ENCODE results near the gene SOX15. TPM values are rescaled to one million over a fixed set of nuclear protein-coding genes. Genes with fewer than 3 reads are reported as not detected.
A peak's percentile ranks its signal among the peaks of the same experiment; 100 is the strongest.

The SOX15 gene
- total RNA-seq, 4 donors from 2014 or later = 3.1 to 6.9 (median 5.0) TPM

- peak; percentile 73 to 74 for DNase-seq (ENCODE audit: low spot score in 2 of 2)
- Histone ChIP-seq H3K4me3 (peak overlapping the region; percentile 18 to 88 (median 60)), H3K4me1 (peaks cover 0 to 57% (median 45%) of the 10 kb centered on the region in 4 donors)
These were observed 31.9 kb downstream of the SOX15 start for GRCh38 chr17:7557775-7558543.

DNA sequence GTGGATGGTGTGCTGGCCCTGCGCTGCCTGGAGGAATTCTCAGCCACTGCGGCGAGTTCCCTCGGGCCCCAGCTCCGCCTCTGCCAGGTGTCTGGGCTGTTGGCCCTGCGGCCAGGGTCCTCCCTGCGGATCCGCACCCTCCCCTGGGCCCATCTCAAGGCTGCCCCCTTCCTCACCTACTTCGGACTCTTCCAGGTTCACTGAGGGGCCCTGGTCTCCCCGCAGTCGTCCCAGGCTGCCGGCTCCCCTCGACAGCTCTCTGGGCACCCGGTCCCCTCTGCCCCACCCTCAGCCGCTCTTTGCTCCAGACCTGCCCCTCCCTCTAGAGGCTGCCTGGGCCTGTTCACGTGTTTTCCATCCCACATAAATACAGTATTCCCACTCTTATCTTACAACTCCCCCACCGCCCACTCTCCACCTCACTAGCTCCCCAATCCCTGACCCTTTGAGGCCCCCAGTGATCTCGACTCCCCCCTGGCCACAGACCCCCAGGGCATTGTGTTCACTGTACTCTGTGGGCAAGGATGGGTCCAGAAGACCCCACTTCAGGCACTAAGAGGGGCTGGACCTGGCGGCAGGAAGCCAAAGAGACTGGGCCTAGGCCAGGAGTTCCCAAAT, 32.6 kb downstream of the SOX15 start:
- H3K36me3 ChIP-seq = peaks cover 0 to 9% (median 0%) of the 10 kb centered on the region in 3 donors
- H3K4me1 ChIP-seq = peaks cover 0 to 50% (median 39%) of the 10 kb centered on the region in 4 donors
- no peaks in the 10 kb centered on the region for H3K9me3 ChIP-seq
- WGBS, 2 donors = 43 to 53% methylated on average over 19 of the region's 19 CpGs
- peak overlapping the region; percentile 92 to 94 (median 94) for H3K27ac ChIP-seq
- TF ChIP-seq POLR2A (IDR thresholded peaks at IDR 0.05) (no peak), CTCF (IDR thresholded peaks at IDR 0.05) (no peak), EP300 (IDR thresholded peaks at IDR 0.05) (no peak)
- DNase-seq (ENCODE audit: low spot score in 2 of 2) = no peak
- H3K4me3 ChIP-seq = no peak overlapping the region
- no peaks in the 10 kb centered on the region for H3K27me3 ChIP-seq

More at GRCh38 chr17:7557775-7558543, 31.9 kb downstream of the SOX15 start:
- peak overlapping the region; percentile 92 to 94 (median 94) for H3K27ac ChIP-seq
- H3K9me3 ChIP-seq = no peaks in the 10 kb centered on the region
- peaks cover 0 to 10% (median 0%) of the 10 kb centered on the region in 3 donors for H3K36me3 ChIP-seq
- peak in 1 of 5 experiments; percentile 5 for TF ChIP-seq CTCF (IDR thresholded peaks at IDR 0.05)
- peak in 1 of 2 donors; percentile 60 for TF ChIP-seq POLR2A (IDR thresholded peaks at IDR 0.05)
- TF ChIP-seq EP300 (IDR thresholded peaks at IDR 0.05) = peak; percentile 86 to 88
- H3K27me3 ChIP-seq = no peaks in the 10 kb centered on the region
- WGBS, 2 donors = 11 to 13% methylated on average over 18 to 21 of the region's 21 CpGs

- no peaks in the 10 kb centered on the region for H3K9me3 ChIP-seq
- no peak for DNase-seq (ENCODE audit: low spot score in 2 of 2)
- peaks cover 0 to 49% (median 39%) of the 10 kb centered on the region in 4 donors for H3K4me1 ChIP-seq
- WGBS, 2 donors = 86 to 90% methylated on average over 12 of the region's 12 CpGs
- H3K27me3 ChIP-seq = no peaks in the 10 kb centered on the region
- peak overlapping the region; percentile 92 to 94 (median 94) for H3K27ac ChIP-seq
- no peak overlapping the region for H3K4me3 ChIP-seq
- TF ChIP-seq EP300 (IDR thresholded peaks at IDR 0.05) = no peak
- no peak for TF ChIP-seq CTCF (IDR thresholded peaks at IDR 0.05)
- no peak for TF ChIP-seq POLR2A (IDR thresholded peaks at IDR 0.05)
- H3K36me3 ChIP-seq = peaks cover 0 to 11% (median 0%) of the 10 kb centered on the region in 3 donors
These were observed 33.3 kb downstream of the SOX15 start for GRCh38 chr17:7556627-7557026.

- TF ChIP-seq CTCF (IDR thresholded peaks at IDR 0.05) (no peak), POLR2A (IDR thresholded peaks at IDR 0.05) (no peak), EP300 (IDR thresholded peaks at IDR 0.05) (no peak)
- Histone ChIP-seq H3K36me3 (peaks cover 0 to 23% (median 0%) of the 10 kb centered on the region in 3 donors), H3K27ac (peak overlapping the region in 1 of 4 donors; percentile 8), H3K27me3 (no peaks in the 10 kb centered on the region), H3K4me3 (no peak overlapping the region), H3K4me1 (peaks cover 0 to 51% (median 35%) of the 10 kb centered on the region in 4 donors), H3K9me3 (no peaks in the 10 kb centered on the region)
- no peak for DNase-seq (ENCODE audit: low spot score in 2 of 2)
- 61% methylated on average over 10 of the region's 10 CpGs for WGBS, 2 donors
These were observed 34.5 kb downstream of the SOX15 start for GRCh38 chr17:7555320-7555948.
